ENCODE measurements around the gene SLC41A2.

SLC41A2 gene

GRCh38 chr12:104928036-104928745 lies 29.9 kb downstream of the SLC41A2 start:
- no peak for DNase-seq

- DNase-seq = no peak
Observed at GRCh38 chr12:104925501-104925900, 32.6 kb downstream of the SLC41A2 start.

DNA sequence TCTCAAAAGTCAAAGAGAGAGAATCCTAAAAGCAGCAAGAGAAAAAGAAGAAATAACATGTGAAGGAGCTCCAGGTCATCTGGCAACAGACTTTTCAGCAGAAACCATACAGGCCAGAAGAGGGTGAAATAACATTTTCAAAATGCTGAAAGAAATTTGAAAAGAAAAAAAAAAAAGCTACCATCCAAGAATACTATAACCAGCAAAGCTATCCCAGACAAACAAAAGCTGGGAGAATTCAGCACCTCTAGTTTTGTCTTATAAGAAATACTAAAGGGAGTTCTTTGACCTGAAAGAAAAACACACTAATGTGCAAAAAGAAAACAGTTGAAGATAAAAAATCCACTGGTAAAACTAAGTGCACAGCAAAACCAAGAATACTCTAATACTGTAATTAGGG lies 36.8 kb downstream of the SLC41A2 start:
- no peak for DNase-seq

DNA sequence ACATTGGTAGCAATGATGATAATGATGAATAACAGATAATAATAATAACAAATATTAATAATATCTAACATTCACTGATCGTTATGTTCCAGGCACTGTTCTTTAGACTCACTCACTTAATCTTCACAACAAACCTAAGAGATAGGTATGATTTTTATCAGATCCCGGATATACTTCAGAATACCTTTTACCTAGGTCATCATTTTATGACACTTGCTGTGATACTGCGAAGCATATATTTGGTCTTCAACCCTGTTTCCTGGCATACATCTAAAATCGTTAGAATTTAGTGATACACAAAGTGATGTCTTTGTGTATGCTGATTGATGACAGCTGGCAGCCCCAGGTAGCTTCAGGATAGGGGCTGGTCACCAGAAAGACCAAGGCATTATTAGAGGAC lies 46.1 kb downstream of the SLC41A2 start:
- no peak for DNase-seq

DNA sequence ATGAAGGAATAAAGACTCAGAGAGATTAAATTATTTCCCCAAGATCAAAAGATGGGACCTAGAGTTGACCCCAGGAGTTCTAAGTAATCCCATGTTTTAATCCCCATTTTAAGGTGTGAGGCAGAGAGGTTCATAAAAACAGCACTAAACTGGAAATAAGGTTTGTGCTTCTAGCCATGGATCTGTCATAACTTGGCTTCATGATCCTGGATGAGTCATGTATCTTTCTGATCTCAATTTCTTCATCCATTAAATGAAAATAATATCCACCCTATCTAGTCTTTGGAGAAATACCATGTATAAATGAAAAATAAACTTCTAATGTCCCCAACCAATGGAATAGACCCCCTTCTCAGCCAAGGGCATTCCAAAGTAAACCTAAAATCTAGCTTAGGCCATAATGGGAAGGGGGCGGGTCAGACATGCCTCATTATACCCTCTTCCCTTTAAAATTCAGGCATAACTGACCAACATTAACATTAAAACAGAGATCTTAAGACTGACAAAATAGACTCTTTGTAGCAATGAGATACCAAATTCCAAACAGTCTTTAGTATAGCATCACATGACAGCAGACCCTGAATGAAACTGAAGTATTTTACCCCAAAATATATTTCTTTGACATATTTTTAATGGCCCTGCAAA lies 47.8 kb downstream of the SLC41A2 start:
- no peak for DNase-seq

GRCh38 chr12:104909761-104910160 lies 48.3 kb downstream of the SLC41A2 start:
- no peak for DNase-seq
